HPDE6-E6E7 (cell line): ENCODE measurements around the gene LTBR.
A peak's percentile ranks its signal among the peaks of the same experiment; 100 is the strongest.
"Not testable (repeated sequence)": the region's sequence is repeated elsewhere in the genome, so short reads cannot be mapped to it uniquely, and the experiment has no call there.

Source experiments
- DNase-seq: peaks from one replicate; pipeline ENCODE4 v3.0.0; 2011; ENCODE audit warnings: missing footprints; ENCODE audit errors: extremely low spot score

The LTBR gene

GRCh38 chr12:6425590-6426531, 41.9 kb downstream of the LTBR start:
- DNase-seq, result no peak

GRCh38 chr12:6426882-6427671, 43.1 kb downstream of the LTBR start:
- no peak for DNase-seq

GRCh38 chr12:6427796-6428195, 43.8 kb downstream of the LTBR start:
- not testable (repeated sequence) for DNase-seq

- DNase-seq, result no peak
Observed at GRCh38 chr12:6428326-6428725, 44.4 kb downstream of the LTBR start.

GRCh38 chr12:6430124-6430989, 46.4 kb downstream of the LTBR start:
- peak; percentile 73 for DNase-seq

GRCh38 chr12:6432991-6433390, 49.0 kb downstream of the LTBR start:
- DNase-seq, result no peak

GRCh38 chr12:6434205-6435140, 50.5 kb downstream of the LTBR start:
- DNase-seq, result no peak

GRCh38 chr12:6435961-6436715, 52.2 kb downstream of the LTBR start:
- no peak for DNase-seq

GRCh38 chr12:6437586-6437985, 53.6 kb downstream of the LTBR start:
- no peak for DNase-seq

GRCh38 chr12:6438345-6438744, 54.4 kb downstream of the LTBR start:
- DNase-seq, result no peak

GRCh38 chr12:6440391-6440790, 56.4 kb downstream of the LTBR start:
- no peak for DNase-seq
